ENCODE measurements around the gene RNASE12. TPM values are rescaled to one million over a fixed set of nuclear protein-coding genes. Genes with fewer than 3 reads are reported as not detected.
"Not testable (repeated sequence)": the region's sequence is repeated elsewhere in the genome, so short reads cannot be mapped to it uniquely, and the experiment has no call there.

RNASE12 gene
- total RNA-seq, 3 donors from 2014 or later, result not detected

GRCh38 chr14:20568393-20568792 lies 22.8 kb downstream of the RNASE12 start:
- intact Hi-C loops (cut with DNase I; ENCODE audit: low total_unique reads), result no loop called here
- peaks cover 12 to 19% of the 10 kb centered on the region in 2 donors for H3K9me3 ChIP-seq
- no peaks in the 10 kb centered on the region for H3K36me3 ChIP-seq
- H3K27ac ChIP-seq, result no peak overlapping the region
- H3K4me1 ChIP-seq, result no peaks in the 10 kb centered on the region
- H3K27me3 ChIP-seq, result no peaks in the 10 kb centered on the region
- no peak for DNase-seq (ENCODE audit: low spot score in 2 of 2)
- TF ChIP-seq CTCF (IDR thresholded peaks at IDR 0.05), result no peak
- no peak for TF ChIP-seq POLR2AphosphoS5 (IDR thresholded peaks at IDR 0.05)
- TF ChIP-seq POLR2A (IDR thresholded peaks at IDR 0.05), result no peak
- H3K4me3 ChIP-seq, result no peak overlapping the region

GRCh38 chr14:20567199-20567598 lies 24.0 kb downstream of the RNASE12 start:
- H3K4me1 ChIP-seq; H3K36me3 ChIP-seq; H3K27me3 ChIP-seq; intact Hi-C loops (cut with DNase I; ENCODE audit: low total_unique reads); H3K4me3 ChIP-seq; DNase-seq (ENCODE audit: low spot score in 2 of 2); H3K27ac ChIP-seq: not testable (repeated sequence)
- peaks cover 12 to 19% of the 10 kb centered on the region in 2 donors for H3K9me3 ChIP-seq

- Histone ChIP-seq H3K36me3 (no peaks in the 10 kb centered on the region), H3K27me3 (no peaks in the 10 kb centered on the region), H3K4me1 (no peaks in the 10 kb centered on the region), H3K4me3 (no peak overlapping the region), H3K27ac (no peak overlapping the region), H3K9me3 (peaks cover 12 to 16% of the 10 kb centered on the region in 2 donors)
- intact Hi-C loops (cut with DNase I; ENCODE audit: low total_unique reads), result no loop called here
- TF ChIP-seq CTCF (IDR thresholded peaks at IDR 0.05) (no peak), POLR2A (IDR thresholded peaks at IDR 0.05) (no peak), POLR2AphosphoS5 (IDR thresholded peaks at IDR 0.05) (no peak)
- no peak for DNase-seq (ENCODE audit: low spot score in 2 of 2)
These were observed 26.6 kb downstream of the RNASE12 start for GRCh38 chr14:20564501-20564997.

- Histone ChIP-seq H3K36me3 (no peaks in the 10 kb centered on the region), H3K4me3 (no peak overlapping the region), H3K9me3 (peaks cover 8 to 10% of the 10 kb centered on the region in 2 donors), H3K27ac (no peak overlapping the region), H3K4me1 (no peaks in the 10 kb centered on the region), H3K27me3 (no peaks in the 10 kb centered on the region)
- TF ChIP-seq POLR2AphosphoS5 (IDR thresholded peaks at IDR 0.05) (no peak), POLR2A (IDR thresholded peaks at IDR 0.05) (no peak), CTCF (IDR thresholded peaks at IDR 0.05) (no peak)
- intact Hi-C loops (cut with DNase I; ENCODE audit: low total_unique reads), result no loop called here
- DNase-seq (ENCODE audit: low spot score in 2 of 2), result no peak
These were observed 27.2 kb downstream of the RNASE12 start for GRCh38 chr14:20563971-20564370.

GRCh38 chr14:20560961-20561360 lies 30.2 kb downstream of the RNASE12 start, which contains the start of gene RNASE9:
Gene RNASE9 (minus strand): TSS chr14:20561047.
- Histone ChIP-seq H3K27me3 (no peaks in the 10 kb centered on the region), H3K27ac (no peak within 1 kb of the TSS), H3K4me1 (no peaks in the 10 kb centered on the region), H3K36me3 (no peaks in the 10 kb centered on the region), H3K9me3 (no peaks in the 10 kb centered on the region), H3K4me3 (no peak within 1 kb of the TSS)
- intact Hi-C loops (cut with DNase I; ENCODE audit: low total_unique reads), result no loop called here
- DNase-seq (ENCODE audit: low spot score in 2 of 2), result no peak
- TF ChIP-seq POLR2AphosphoS5 (IDR thresholded peaks at IDR 0.05), result no peak

GRCh38 chr14:20559461-20559904 lies 31.7 kb downstream of the RNASE12 start:
- Histone ChIP-seq H3K36me3 (no peaks in the 10 kb centered on the region), H3K4me3 (no peak overlapping the region), H3K27ac (no peak overlapping the region), H3K9me3 (no peaks in the 10 kb centered on the region), H3K27me3 (no peaks in the 10 kb centered on the region), H3K4me1 (no peaks in the 10 kb centered on the region)
- no peak for DNase-seq (ENCODE audit: low spot score in 2 of 2)
- intact Hi-C loops (cut with DNase I; ENCODE audit: low total_unique reads), result no loop called here
- no peak for TF ChIP-seq CTCF (IDR thresholded peaks at IDR 0.05)
- TF ChIP-seq POLR2AphosphoS5 (IDR thresholded peaks at IDR 0.05), result no peak
- no peak for TF ChIP-seq POLR2A (IDR thresholded peaks at IDR 0.05)
